GM12878 (cell line): ENCODE data around the gene DLST. TPM values are rescaled to one million over a fixed set of nuclear protein-coding genes. Genes with fewer than 3 reads are reported as not detected.

Source experiments
- ATAC-seq: fragments of 200-7000 bp; cut with Tn5 transposase; 3 replicates; pipeline ENCODE4 v1.9.1; 2020; ENCODE audit warnings: mild to moderate bottlenecking, moderate library complexity
- BruUV-seq: library from RNA; stranded (reverse); fragments of 400-500 nt; replicated peaks from 2 replicates; lab custom pipeline; 2021; lab: Mats Ljungman, UMichigan
- CTCF ChIA-PET: fragments of 300-600 bp; sonication (Branson Sonifier 250); formaldehyde crosslinking; extraction: SDS; loops from one replicate; lab custom pipeline; 2021; ENCODE audit warnings: inconsistent platforms; lab: Yijun Ruan, JAX
- POLR2A ChIA-PET: fragments of 350-600 bp; formaldehyde crosslinking; extraction: SDS; loops from one replicate; lab custom pipeline; 2021; ENCODE audit warnings: inconsistent platforms; lab: Charles Lee
- RAD21 ChIA-PET: fragments of 300-600 bp; sonication (Branson Sonifier 250); formaldehyde crosslinking; loops from one replicate; lab custom pipeline; 2023; ENCODE audit warnings: antibody characterized with exemption; ENCODE audit not compliant: unreplicated experiment; lab: Charles Lee
- SMC1A ChIA-PET: fragments of 300-600 bp; sonication (Branson Sonifier 250); formaldehyde crosslinking; loops from one replicate; lab custom pipeline; 2023; ENCODE audit not compliant: unreplicated experiment, uncharacterized antibody; lab: Charles Lee
- DNase-seq: peaks from one replicate; pipeline ENCODE4 v3.0.0-alpha.2; 2011; ENCODE audit warnings: low read depth, low spot score
- FAIRE-seq: peaks from 3 replicates; lab custom pipeline; 2011; peaks lifted over from hg19 to GRCh38; lab: Jason Lieb, UNC
- H2AFZ ChIP-seq: 2 replicates; pipeline ENCODE4 v1.6.0; 2011; ENCODE audit warnings: low read depth, low read length, control low read depth; ENCODE audit not compliant: control insufficient read depth
- H3K27ac ChIP-seq: 2 replicates; pipeline ENCODE4 v1.5.1; 2011; ENCODE audit warnings: control low read depth; ENCODE audit not compliant: control insufficient read depth, insufficient read depth
- H3K27me3 ChIP-seq, 2 experiments: replicated peaks in 1 of 2; 2 replicates each; pipeline versions ENCODE4 v1.6.0 to v1.6.1; 2011; ENCODE audit warnings: low read length in 1 of 2; ENCODE audit not compliant: control insufficient read depth in 2 of 2, insufficient read depth in 2 of 2
- H3K36me3 ChIP-seq, 2 experiments: 2 replicates each; pipeline ENCODE4 v1.5.1; 2011; ENCODE audit warnings: low read length in 1 of 2; ENCODE audit not compliant: control insufficient read depth in 2 of 2, insufficient read depth in 2 of 2
- H3K4me1 ChIP-seq: 2 replicates; pipeline ENCODE4 v1.6.1; 2011; ENCODE audit warnings: mild to moderate bottlenecking, low read length, moderate library complexity, mixed read lengths; ENCODE audit not compliant: control insufficient read depth, insufficient read depth
- H3K4me2 ChIP-seq: 2 replicates; pipeline ENCODE4 v1.6.0; 2011; ENCODE audit warnings: control low read depth; ENCODE audit not compliant: control insufficient read depth, insufficient read depth
- H3K4me3 ChIP-seq: fragments of 200-600 bp; sonication (generic); 2 replicates; pipeline ENCODE4 v1.5.1; 2016
- H3K79me2 ChIP-seq: 2 replicates; pipeline ENCODE4 v1.6.0; 2011; ENCODE audit warnings: low read length; ENCODE audit not compliant: control insufficient read depth, insufficient read depth
- H3K9ac ChIP-seq: 2 replicates; pipeline ENCODE4 v1.8.0; 2011; ENCODE audit warnings: low read length, control low read depth, mixed read lengths; ENCODE audit not compliant: control insufficient read depth, insufficient read depth
- H3K9me3 ChIP-seq: replicated peaks from 3 replicates; pipeline ENCODE4 v1.5.1; 2011; ENCODE audit warnings: mild to moderate bottlenecking, low read length; ENCODE audit not compliant: control insufficient read depth, insufficient read depth
- H4K20me1 ChIP-seq: 2 replicates; pipeline ENCODE4 v1.6.0; 2011; ENCODE audit not compliant: control insufficient read depth, insufficient read depth
- EZH2 ChIP-seq: IDR thresholded peaks from 2 replicates; pipeline ENCODE4 v1.6.1; 2012; ENCODE audit warnings: low read depth, mild to moderate bottlenecking, control low read depth, inconsistent platforms, low read length, borderline replicate concordance; ENCODE audit not compliant: control insufficient read depth
- HDAC6 ChIP-seq: fragments of 200-600 bp; sonication (generic); IDR thresholded peaks from one replicate; pipeline ENCODE4 v1.8.0; 2017; ENCODE audit warnings: antibody characterized with exemption; ENCODE audit not compliant: unreplicated experiment
- HDGF ChIP-seq: fragments of 450-650 bp; IDR thresholded peaks from 2 replicates; pipeline ENCODE4 v1.6.1; 2016; ENCODE audit warnings: antibody characterized with exemption
- IKZF1 ChIP-seq: fragments of 450-650 bp; conservative IDR thresholded peaks from 2 replicates; pipeline ENCODE4 v1.6.1; 2017; ENCODE audit warnings: antibody characterized with exemption, mild to moderate bottlenecking
- IRF4 ChIP-seq: IDR thresholded peaks from 2 replicates; pipeline ENCODE4 v1.6.1; 2011; ENCODE audit warnings: low read depth, low read length
- MTA2 ChIP-seq: fragments of 450-650 bp; IDR thresholded peaks from 2 replicates; pipeline ENCODE4 v1.6.1; 2016; ENCODE audit warnings: low read depth, mild to moderate bottlenecking, moderate library complexity
- MTA3 ChIP-seq: IDR thresholded peaks from 2 replicates; pipeline ENCODE4 v1.6.1; 2012; ENCODE audit warnings: low read length, inconsistent platforms, borderline replicate concordance
- MXI1 ChIP-seq: fragments of 150-350 bp; IDR thresholded peaks from 2 replicates; pipeline ENCODE4 v1.6.1; 2011; ENCODE audit warnings: low read depth, mild to moderate bottlenecking, inconsistent platforms, low read length, improper control_type of control experiment
- NFYB ChIP-seq: IDR thresholded peaks from 2 replicates; pipeline ENCODE4 v1.6.1; 2011; ENCODE audit warnings: low read depth, mild to moderate bottlenecking, low read length, improper control_type of control experiment, moderate library complexity; ENCODE audit not compliant: insufficient read depth
- RCOR1 ChIP-seq: conservative IDR thresholded peaks from 2 replicates; pipeline ENCODE4 v1.6.1; 2012; ENCODE audit warnings: low read depth, low read length, improper control_type of control experiment
- SMAD5 ChIP-seq: IDR thresholded peaks from 2 replicates; pipeline ENCODE4 v1.6.1; 2016; ENCODE audit warnings: antibody characterized with exemption, low read depth
- SREBF1 ChIP-seq: IDR thresholded peaks from 2 replicates; pipeline ENCODE4 v1.6.1; 2012; ENCODE audit warnings: mild to moderate bottlenecking, low read length
- STAT1 ChIP-seq: fragments of 450-650 bp; conservative IDR thresholded peaks from 2 replicates; pipeline ENCODE4 v1.6.1; 2014; ENCODE audit warnings: antibody characterized with exemption, mild to moderate bottlenecking
- SUPT20H ChIP-seq: IDR thresholded peaks from 2 replicates; pipeline ENCODE4 v1.6.1; 2011; ENCODE audit warnings: low read depth, mild to moderate bottlenecking, low read length, moderate library complexity, borderline replicate concordance; ENCODE audit not compliant: control insufficient read depth
- TBL1XR1 ChIP-seq: IDR thresholded peaks from 2 replicates; pipeline ENCODE4 v1.6.1; 2012; ENCODE audit warnings: low read depth, low read length, improper control_type of control experiment
- ZSCAN29 ChIP-seq: fragments of 450-650 bp; IDR thresholded peaks from 2 replicates; pipeline ENCODE4 v1.6.1; 2017; ENCODE audit warnings: mild to moderate bottlenecking, moderate library complexity
- WGBS: methylation state at CpG from one replicate; pipeline ENCODE4 v1.1.6; 2016; ENCODE audit warnings: low lambda C conversion rate; ENCODE audit not compliant: insufficient replicate concordance, insufficient coverage; ENCODE audit errors: missing lambda C conversion rate; 5-methylcytosine and 5-hydroxymethylcytosine counted together
- in situ Hi-C: fragments of 300-500 bp; cut with MboI; formaldehyde crosslinking; loops from 9 replicates; pipeline ENCODE4 v1.14.3; 2018; ENCODE audit warnings: mixed read lengths
- intact Hi-C: fragments of 100-400 bp; cut with micrococcal nuclease; formaldehyde crosslinking; loops from one replicate; pipeline ENCODE4 v1.14.2; 2022; ENCODE audit not compliant: unreplicated experiment
- polyA plus RNA-seq, 11 experiments: library from polyadenylated mRNA; depleted of rRNA in 4 of 11; unstranded in 6 of 11; stranded (reverse) in 5 of 11; fragments of >200 nt; fragmentation: Nextera tagmentation in 4 of 11; fragmentation: Illumina TruSeq in 1 of 11; extraction: Ambion mirVana in 4 of 11; extraction: Trizol in 1 of 11; gene quantifications; 1 replicate in 1 of 11; 2 replicates in 10 of 11; pipeline versions ENCODE4 v1.2.1 to v1.2.3, GENCODE V29; 2011 to 2016; ENCODE audit warnings: inconsistent platforms in 2 of 11, missing spikeins in 2 of 11, low read depth in 1 of 11
- total RNA-seq, 4 experiments: library from RNA; depleted of rRNA in 3 of 4; stranded (reverse); fragments of >200 nt in 3 of 4; fragmentation: Illumina TruSeq in 1 of 4; extraction: Trizol in 1 of 4; gene quantifications; 2 replicates each; pipeline versions ENCODE4 v1.2.1 to v1.2.3, GENCODE V29; 2013 to 2021
- TF ChIP-seq, protein P1 (sequence below): IDR thresholded peaks from 2 replicates; pipeline ENCODE4 v1.6.1; 2012; ENCODE audit warnings: improper control_type of control experiment, low read depth, low read length; ENCODE audit not compliant: insufficient replicate concordance
- TF ChIP-seq, protein P2 (sequence below): IDR thresholded peaks from 2 replicates; pipeline ENCODE4 v1.6.1; 2011; ENCODE audit warnings: mild to moderate bottlenecking, low read depth, low read length, moderate library complexity; ENCODE audit not compliant: insufficient replicate concordance
- TF ChIP-seq, protein P3 (sequence below): IDR thresholded peaks from 2 replicates; pipeline ENCODE4 v1.6.1; 2012; ENCODE audit warnings: low read depth, low read length, improper control_type of control experiment

Gene DLST
- total and polyA plus RNA-seq, 10 of the 15 experiments (the other 5 are each of a cell fraction or from before 2014, with no cell fraction given): 2.9 to 141 (median 67.7) TPM

DNA sequence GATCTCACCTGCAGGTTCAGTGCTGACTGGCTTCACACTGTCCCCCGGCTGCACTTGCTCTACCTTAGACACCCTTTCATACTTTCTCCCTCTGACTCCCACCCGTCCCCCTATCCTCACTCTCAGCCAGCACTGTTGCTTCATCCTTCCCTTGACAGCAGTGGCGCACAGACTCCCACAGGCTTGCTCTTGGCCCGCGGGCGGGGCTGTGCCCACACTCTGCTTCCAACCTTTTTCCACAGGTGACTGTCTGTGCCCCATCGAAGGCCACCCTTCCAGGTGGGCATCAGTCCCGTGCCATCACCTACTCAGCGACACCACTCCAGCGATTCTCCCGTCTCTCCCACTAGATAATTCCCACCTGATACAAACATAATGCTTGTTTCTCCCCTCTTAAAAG is 42.3 kb downstream of the DLST start (continued):
- no peak for TF ChIP-seq SUPT20H

DNA sequence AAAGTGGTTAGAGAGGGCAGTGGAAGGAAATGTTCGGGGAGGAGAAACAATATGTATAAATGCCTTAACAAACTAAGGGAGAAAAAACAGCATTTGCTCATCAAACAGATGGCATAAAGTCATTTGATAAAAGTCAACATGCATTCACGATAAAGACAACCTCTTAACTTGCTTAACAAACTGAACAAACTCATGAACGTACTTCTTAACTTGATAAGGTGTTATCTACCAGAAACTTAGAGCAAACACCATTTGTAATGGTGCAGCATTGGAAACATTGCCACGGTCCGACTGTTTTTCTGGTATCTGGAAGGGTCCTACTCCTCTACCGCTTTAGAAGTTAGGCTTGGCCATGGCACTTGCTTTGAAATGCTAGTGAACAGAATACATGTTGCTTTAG is 45.5 kb downstream of the DLST start:
- Histone ChIP-seq H3K27me3 (no peaks in the 10 kb centered on the region), H3K4me3 (no peak overlapping the region), H2AFZ (no peak overlapping the region), H4K20me1 (no peaks in the 10 kb centered on the region), H3K79me2 (no peaks in the 10 kb centered on the region), H3K9ac (no peak overlapping the region), H3K36me3 (no peaks in the 10 kb centered on the region), H3K4me2 (no peak overlapping the region), H3K27ac (no peak overlapping the region), H3K4me1 (no peaks in the 10 kb centered on the region; the same call in none of the 2 replicates), H3K9me3 (no peaks in the 10 kb centered on the region)
- DNase-seq: no peak
- ChIA-PET CTCF (interaction anchor here (0.7 kb wide), 1 partner anchor 187 kb away, joined by 3 read pairs; no protein-coding TSS in a partner anchor), POLR2A (interaction anchor here (1.0 kb wide), 1 partner anchor 11 kb away, joined by 4 read pairs; no protein-coding TSS in a partner anchor), RAD21 (no interaction called here), SMC1A (no interaction called here)
- WGBS: 42% methylated on average over 6 of the region's 6 CpGs
- in situ Hi-C loops (no loop called here), intact Hi-C loops (no loop called here)
- FAIRE-seq: no peak
- BruUV-seq: no TSS peak
- ATAC-seq: no peak
- TF ChIP-seq, protein P1, sequence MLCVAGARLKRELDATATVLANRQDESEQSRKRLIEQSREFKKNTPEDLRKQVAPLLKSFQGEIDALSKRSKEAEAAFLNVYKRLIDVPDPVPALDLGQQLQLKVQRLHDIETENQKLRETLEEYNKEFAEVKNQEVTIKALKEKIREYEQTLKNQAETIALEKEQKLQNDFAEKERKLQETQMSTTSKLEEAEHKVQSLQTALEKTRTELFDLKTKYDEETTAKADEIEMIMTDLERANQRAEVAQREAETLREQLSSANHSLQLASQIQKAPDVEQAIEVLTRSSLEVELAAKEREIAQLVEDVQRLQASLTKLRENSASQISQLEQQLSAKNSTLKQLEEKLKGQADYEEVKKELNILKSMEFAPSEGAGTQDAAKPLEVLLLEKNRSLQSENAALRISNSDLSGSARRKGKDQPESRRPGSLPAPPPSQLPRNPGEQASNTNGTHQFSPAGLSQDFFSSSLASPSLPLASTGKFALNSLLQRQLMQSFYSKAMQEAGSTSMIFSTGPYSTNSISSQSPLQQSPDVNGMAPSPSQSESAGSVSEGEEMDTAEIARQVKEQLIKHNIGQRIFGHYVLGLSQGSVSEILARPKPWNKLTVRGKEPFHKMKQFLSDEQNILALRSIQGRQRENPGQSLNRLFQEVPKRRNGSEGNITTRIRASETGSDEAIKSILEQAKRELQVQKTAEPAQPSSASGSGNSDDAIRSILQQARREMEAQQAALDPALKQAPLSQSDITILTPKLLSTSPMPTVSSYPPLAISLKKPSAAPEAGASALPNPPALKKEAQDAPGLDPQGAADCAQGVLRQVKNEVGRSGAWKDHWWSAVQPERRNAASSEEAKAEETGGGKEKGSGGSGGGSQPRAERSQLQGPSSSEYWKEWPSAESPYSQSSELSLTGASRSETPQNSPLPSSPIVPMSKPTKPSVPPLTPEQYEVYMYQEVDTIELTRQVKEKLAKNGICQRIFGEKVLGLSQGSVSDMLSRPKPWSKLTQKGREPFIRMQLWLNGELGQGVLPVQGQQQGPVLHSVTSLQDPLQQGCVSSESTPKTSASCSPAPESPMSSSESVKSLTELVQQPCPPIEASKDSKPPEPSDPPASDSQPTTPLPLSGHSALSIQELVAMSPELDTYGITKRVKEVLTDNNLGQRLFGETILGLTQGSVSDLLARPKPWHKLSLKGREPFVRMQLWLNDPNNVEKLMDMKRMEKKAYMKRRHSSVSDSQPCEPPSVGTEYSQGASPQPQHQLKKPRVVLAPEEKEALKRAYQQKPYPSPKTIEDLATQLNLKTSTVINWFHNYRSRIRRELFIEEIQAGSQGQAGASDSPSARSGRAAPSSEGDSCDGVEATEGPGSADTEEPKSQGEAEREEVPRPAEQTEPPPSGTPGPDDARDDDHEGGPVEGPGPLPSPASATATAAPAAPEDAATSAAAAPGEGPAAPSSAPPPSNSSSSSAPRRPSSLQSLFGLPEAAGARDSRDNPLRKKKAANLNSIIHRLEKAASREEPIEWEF: no peak
- TF ChIP-seq MTA2 (no peak), MXI1 (no peak), IKZF1 (no peak), ZSCAN29 (no peak), HDAC6 (no peak), IRF4 (no peak), SMAD5 (no peak), SREBF1 (no peak), MTA3 (no peak), RCOR1 (no peak), EZH2 (no peak), HDGF (no peak), TBL1XR1 (no peak), STAT1 (no peak), NFYB (no peak)
- TF ChIP-seq, protein P2, sequence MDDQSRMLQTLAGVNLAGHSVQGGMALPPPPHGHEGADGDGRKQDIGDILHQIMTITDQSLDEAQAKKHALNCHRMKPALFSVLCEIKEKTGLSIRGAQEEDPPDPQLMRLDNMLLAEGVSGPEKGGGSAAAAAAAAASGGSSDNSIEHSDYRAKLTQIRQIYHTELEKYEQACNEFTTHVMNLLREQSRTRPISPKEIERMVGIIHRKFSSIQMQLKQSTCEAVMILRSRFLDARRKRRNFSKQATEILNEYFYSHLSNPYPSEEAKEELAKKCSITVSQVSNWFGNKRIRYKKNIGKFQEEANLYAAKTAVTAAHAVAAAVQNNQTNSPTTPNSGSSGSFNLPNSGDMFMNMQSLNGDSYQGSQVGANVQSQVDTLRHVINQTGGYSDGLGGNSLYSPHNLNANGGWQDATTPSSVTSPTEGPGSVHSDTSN: no peak
- TF ChIP-seq, protein P3, sequence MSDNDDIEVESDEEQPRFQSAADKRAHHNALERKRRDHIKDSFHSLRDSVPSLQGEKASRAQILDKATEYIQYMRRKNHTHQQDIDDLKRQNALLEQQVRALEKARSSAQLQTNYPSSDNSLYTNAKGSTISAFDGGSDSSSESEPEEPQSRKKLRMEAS: no peak
